SK-N-SH (cell line): Measurements from ENCODE around the gene TLX3. TPM values are rescaled to one million over a fixed set of nuclear protein-coding genes. Genes with fewer than 3 reads are reported as not detected.

ENCODE experiments used
- CTCF ChIA-PET: fragments of 300-600, 350-600 bp; formaldehyde crosslinking; extraction: SDS; loops from one replicate; lab custom pipeline; 2021; lab: Yijun Ruan, JAX
- POLR2A ChIA-PET: fragments of 350-600 bp; sonication (Branson Sonifier 250); formaldehyde crosslinking; extraction: SDS; loops from one replicate; lab custom pipeline; 2020; ENCODE audit warnings: antibody characterized with exemption, inconsistent platforms; lab: Yijun Ruan, JAX
- DNase-seq: peaks from one replicate; pipeline ENCODE4 v3.0.0; 2012
- H2AFZ ChIP-seq: fragments of 200-600 bp; sonication (generic); 2 replicates; pipeline ENCODE4 v1.8.1; 2016; ENCODE audit warnings: antibody characterized with exemption, mild to moderate bottlenecking, low read depth
- H3F3A ChIP-seq: fragments of 200-600 bp; sonication (generic); replicated peaks from 2 replicates; pipeline ENCODE3; 2016; ENCODE audit warnings: antibody characterized with exemption, mild to moderate bottlenecking; ENCODE audit not compliant: insufficient read depth
- H3K27ac ChIP-seq, 2 experiments: fragments of 200-500 bp in 1 of 2; fragments of 200-600 bp in 1 of 2; sonication (Bioruptor generic) in 1 of 2; sonication (generic), shearing (Covaris generic) in 1 of 2; 2 replicates each; pipeline versions ENCODE4 v1.5.1 to v1.6.1; 2014 to 2016; ENCODE audit warnings: low read depth in 2 of 2, inconsistent platforms in 1 of 2, low read length in 1 of 2, mild to moderate bottlenecking in 1 of 2, mixed read lengths in 1 of 2
- H3K27me3 ChIP-seq: fragments of 200-600 bp; sonication (generic), shearing (Covaris generic); 2 replicates; pipeline ENCODE4 v1.6.1; 2016; ENCODE audit warnings: mixed run types; ENCODE audit not compliant: insufficient read depth
- H3K36me3 ChIP-seq, 2 experiments: fragments of 200-500 bp in 1 of 2; fragments of 200-600 bp in 1 of 2; sonication (Bioruptor generic) in 1 of 2; sonication (generic) in 1 of 2; replicated peaks in 1 of 2; 2 replicates each; pipeline versions ENCODE3 to v1.5.1; 2014 to 2016; ENCODE audit warnings: low read length in 1 of 2, mild to moderate bottlenecking in 1 of 2; ENCODE audit not compliant: insufficient read depth in 2 of 2, control insufficient read depth in 1 of 2
- H3K4me1 ChIP-seq, 2 experiments: fragments of 200-500 bp in 1 of 2; fragments of 200-600 bp in 1 of 2; sonication (Bioruptor generic) in 1 of 2; sonication (generic), shearing (Covaris generic) in 1 of 2; 2 replicates each; pipeline versions ENCODE4 v1.5.1 to v1.6.1; 2014 to 2016; ENCODE audit warnings: low read depth in 1 of 2, low read length in 1 of 2, mixed run types in 1 of 2; ENCODE audit not compliant: insufficient read depth in 2 of 2, control insufficient read depth in 1 of 2
- H3K4me2 ChIP-seq: fragments of 200-600 bp; sonication (generic), shearing (Covaris generic); 2 replicates; pipeline ENCODE4 v1.6.1; 2017; ENCODE audit warnings: mixed run types
- H3K4me3 ChIP-seq, 2 experiments: fragments of 200-500 bp in 1 of 2; fragments of 200-600 bp in 1 of 2; sonication (Bioruptor generic) in 1 of 2; sonication (generic), shearing (Covaris generic) in 1 of 2; 2 replicates each; pipeline versions ENCODE4 v1.5.1 to v1.8.1; 2014 to 2016; ENCODE audit warnings: low read depth in 2 of 2, inconsistent platforms in 1 of 2, low read length in 1 of 2, mild to moderate bottlenecking in 1 of 2, mixed read lengths in 1 of 2, moderate library complexity in 1 of 2
- H3K79me2 ChIP-seq: fragments of 200-600 bp; sonication (generic); 2 replicates; pipeline ENCODE4 v1.8.1; 2017; ENCODE audit warnings: mild to moderate bottlenecking; ENCODE audit not compliant: insufficient read depth
- H3K9ac ChIP-seq: fragments of 200-600 bp; sonication (generic); 2 replicates; pipeline ENCODE4 v1.6.1; 2017; ENCODE audit warnings: mixed run types
- H3K9me2 ChIP-seq: fragments of 200-600 bp; sonication (generic); 2 replicates; pipeline ENCODE4 v1.6.1; 2017; ENCODE audit warnings: mixed run types
- H3K9me3 ChIP-seq: fragments of 200-600 bp; sonication (generic); 2 replicates; pipeline ENCODE4 v1.6.1; 2017; ENCODE audit warnings: mixed run types, mild to moderate bottlenecking, moderate library complexity
- H4K20me1 ChIP-seq: fragments of 200-600 bp; sonication (generic); 2 replicates; pipeline ENCODE4 v1.6.1; 2017; ENCODE audit warnings: mild to moderate bottlenecking, mixed run types; ENCODE audit not compliant: insufficient read depth
- CHD2 ChIP-seq: fragments of 150-350 bp; IDR thresholded peaks from 2 replicates; pipeline ENCODE4 v1.6.1; 2018; ENCODE audit warnings: low read length; ENCODE audit not compliant: partially characterized antibody
- EP300 ChIP-seq, 2 experiments: IDR thresholded peaks; 2 replicates each; pipeline versions ENCODE4 v1.4.0 to v1.6.1; 2012; ENCODE audit warnings: borderline replicate concordance in 1 of 2, low read depth in 1 of 2, low read length in 1 of 2
- EZH2phosphoT487 ChIP-seq: fragments of 200-600 bp; sonication (generic); IDR thresholded peaks from 2 replicates; pipeline ENCODE4 v1.6.1; 2017; ENCODE audit warnings: low read depth, mixed run types, mild to moderate bottlenecking, antibody characterized with exemption, moderate library complexity, borderline replicate concordance
- FOXJ3 ChIP-seq: sonication (generic); formaldehyde crosslinking; IDR thresholded peaks from 2 replicates; pipeline ENCODE4 v1.5.1; 2020; ENCODE audit warnings: mild to moderate bottlenecking, missing genetic modification reagents
- GABPA ChIP-seq: IDR thresholded peaks from 2 replicates; pipeline ENCODE4 v1.4.0; 2012; ENCODE audit warnings: low read depth, mild to moderate bottlenecking
- GATA2 ChIP-seq: sonication (generic); formaldehyde crosslinking; IDR thresholded peaks from 2 replicates; pipeline ENCODE4 v1.5.0; 2020; ENCODE audit warnings: mild to moderate bottlenecking, missing genetic modification reagents
- MEF2A ChIP-seq: IDR thresholded peaks from 2 replicates; pipeline ENCODE4 v1.4.0; 2012; ENCODE audit warnings: low read depth, borderline replicate concordance
- PBX3 ChIP-seq: IDR thresholded peaks from 2 replicates; pipeline ENCODE4; 2012
- POLR2AphosphoS5 ChIP-seq: IDR thresholded peaks from 2 replicates; pipeline ENCODE4 v1.6.1; 2012; ENCODE audit warnings: low read depth, low read length
- RAD21 ChIP-seq: IDR thresholded peaks from 2 replicates; pipeline ENCODE4 v1.6.1; 2012; ENCODE audit warnings: mild to moderate bottlenecking, low read length
- RCOR1 ChIP-seq: fragments of 150-350 bp; IDR thresholded peaks from 2 replicates; pipeline ENCODE4 v1.6.1; 2017; ENCODE audit warnings: antibody characterized with exemption, low read length
- RXRA ChIP-seq: IDR thresholded peaks from 2 replicates; pipeline ENCODE4 v1.4.0; 2012; ENCODE audit warnings: low read depth, mild to moderate bottlenecking, borderline replicate concordance
- SIN3A ChIP-seq: IDR thresholded peaks from 2 replicates; pipeline ENCODE4 v1.6.1; 2012; ENCODE audit warnings: low read depth, mild to moderate bottlenecking, low read length, moderate library complexity, borderline replicate concordance
- SMC3 ChIP-seq: IDR thresholded peaks from 2 replicates; pipeline ENCODE4 v1.6.1; 2012; ENCODE audit warnings: low read depth, low read length, improper control_type of control experiment
- YY1 ChIP-seq: IDR thresholded peaks from 2 replicates; pipeline ENCODE4 v1.4.0; 2012; ENCODE audit warnings: low read depth, mild to moderate bottlenecking
- WGBS: methylation state at CpG from one replicate; pipeline ENCODE4 v1.1.6; 2017; ENCODE audit warnings: low lambda C conversion rate; 5-methylcytosine and 5-hydroxymethylcytosine counted together
- polyA plus RNA-seq, 3 experiments: library from polyadenylated mRNA; depleted of rRNA; stranded (reverse); fragments of >200 nt; gene quantifications; 2 replicates each; pipeline ENCODE4 v1.2.3, GENCODE V29; 2012
- TF ChIP-seq, protein P1 (sequence below): fragments of 200-600 bp; sonication (generic); IDR thresholded peaks from 2 replicates; pipeline ENCODE4 v1.6.1; 2017; ENCODE audit warnings: antibody characterized with exemption, mild to moderate bottlenecking, moderate library complexity
- TF ChIP-seq, protein P2 (sequence below): IDR thresholded peaks from 2 replicates; pipeline ENCODE4 v1.6.1; 2012; ENCODE audit warnings: mild to moderate bottlenecking, low read depth, low read length, moderate library complexity
- TF ChIP-seq, protein P3 (sequence below): IDR thresholded peaks from 2 replicates; pipeline ENCODE4 v1.4.0; 2012; ENCODE audit warnings: low read depth, borderline replicate concordance

Gene TLX3
- polyA plus RNA-seq, 1 of the 3 experiments (the other 2 are of a cell fraction) = 4.7 TPM

GRCh38 chr5:171272996-171273970 lies 35.8 kb upstream of the TLX3 start (continued):
- TF ChIP-seq, protein P1, sequence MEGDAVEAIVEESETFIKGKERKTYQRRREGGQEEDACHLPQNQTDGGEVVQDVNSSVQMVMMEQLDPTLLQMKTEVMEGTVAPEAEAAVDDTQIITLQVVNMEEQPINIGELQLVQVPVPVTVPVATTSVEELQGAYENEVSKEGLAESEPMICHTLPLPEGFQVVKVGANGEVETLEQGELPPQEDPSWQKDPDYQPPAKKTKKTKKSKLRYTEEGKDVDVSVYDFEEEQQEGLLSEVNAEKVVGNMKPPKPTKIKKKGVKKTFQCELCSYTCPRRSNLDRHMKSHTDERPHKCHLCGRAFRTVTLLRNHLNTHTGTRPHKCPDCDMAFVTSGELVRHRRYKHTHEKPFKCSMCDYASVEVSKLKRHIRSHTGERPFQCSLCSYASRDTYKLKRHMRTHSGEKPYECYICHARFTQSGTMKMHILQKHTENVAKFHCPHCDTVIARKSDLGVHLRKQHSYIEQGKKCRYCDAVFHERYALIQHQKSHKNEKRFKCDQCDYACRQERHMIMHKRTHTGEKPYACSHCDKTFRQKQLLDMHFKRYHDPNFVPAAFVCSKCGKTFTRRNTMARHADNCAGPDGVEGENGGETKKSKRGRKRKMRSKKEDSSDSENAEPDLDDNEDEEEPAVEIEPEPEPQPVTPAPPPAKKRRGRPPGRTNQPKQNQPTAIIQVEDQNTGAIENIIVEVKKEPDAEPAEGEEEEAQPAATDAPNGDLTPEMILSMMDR = peak; percentile 67
- TF ChIP-seq SIN3A = no peak
- no peak for TF ChIP-seq EZH2phosphoT487
- TF ChIP-seq RXRA = no peak
- peak; percentile 87 for TF ChIP-seq RAD21

GRCh38 chr5:171275841-171276544 lies 33.1 kb upstream of the TLX3 start:
- ChIA-PET CTCF (interaction anchor here (0.9 to 2.1 kb wide), 7 partner anchors 31 to 289 kb away, joined by 3 to 8 read pairs (median 4); no protein-coding TSS in a partner anchor), POLR2A (no interaction called here)
- Histone ChIP-seq H3K9ac (no peak overlapping the region), H4K20me1 (no peaks in the 10 kb centered on the region), H3K4me2 (no peak overlapping the region), H3F3A (peaks cover 12% of the 10 kb centered on the region), H3K9me2 (no peaks in the 10 kb centered on the region), H3K79me2 (no peaks in the 10 kb centered on the region), H2AFZ (no peak overlapping the region), H3K27ac (peak overlapping the region in 1 of 2 experiments; percentile 85; a peak in 2 of 4 replicates), H3K4me3 (no peak overlapping the region), H3K9me3 (no peaks in the 10 kb centered on the region), H3K4me1 (peaks cover 0 to 16% of the 10 kb centered on the region in 2 experiments; a peak in 2 of 4 replicates)
- 77% methylated on average over 5 of the region's 5 CpGs for WGBS
- DNase-seq = peak; percentile 58
- no peak for TF ChIP-seq POLR2AphosphoS5
- TF ChIP-seq, protein P1 = no peak
- no peak for TF ChIP-seq YY1
- TF ChIP-seq GATA2 (CRISPR knock-in tag) = peak; percentile 18; the same call in 1 of the 2 replicates
- TF ChIP-seq PBX3 = no peak
- TF ChIP-seq, protein P2, sequence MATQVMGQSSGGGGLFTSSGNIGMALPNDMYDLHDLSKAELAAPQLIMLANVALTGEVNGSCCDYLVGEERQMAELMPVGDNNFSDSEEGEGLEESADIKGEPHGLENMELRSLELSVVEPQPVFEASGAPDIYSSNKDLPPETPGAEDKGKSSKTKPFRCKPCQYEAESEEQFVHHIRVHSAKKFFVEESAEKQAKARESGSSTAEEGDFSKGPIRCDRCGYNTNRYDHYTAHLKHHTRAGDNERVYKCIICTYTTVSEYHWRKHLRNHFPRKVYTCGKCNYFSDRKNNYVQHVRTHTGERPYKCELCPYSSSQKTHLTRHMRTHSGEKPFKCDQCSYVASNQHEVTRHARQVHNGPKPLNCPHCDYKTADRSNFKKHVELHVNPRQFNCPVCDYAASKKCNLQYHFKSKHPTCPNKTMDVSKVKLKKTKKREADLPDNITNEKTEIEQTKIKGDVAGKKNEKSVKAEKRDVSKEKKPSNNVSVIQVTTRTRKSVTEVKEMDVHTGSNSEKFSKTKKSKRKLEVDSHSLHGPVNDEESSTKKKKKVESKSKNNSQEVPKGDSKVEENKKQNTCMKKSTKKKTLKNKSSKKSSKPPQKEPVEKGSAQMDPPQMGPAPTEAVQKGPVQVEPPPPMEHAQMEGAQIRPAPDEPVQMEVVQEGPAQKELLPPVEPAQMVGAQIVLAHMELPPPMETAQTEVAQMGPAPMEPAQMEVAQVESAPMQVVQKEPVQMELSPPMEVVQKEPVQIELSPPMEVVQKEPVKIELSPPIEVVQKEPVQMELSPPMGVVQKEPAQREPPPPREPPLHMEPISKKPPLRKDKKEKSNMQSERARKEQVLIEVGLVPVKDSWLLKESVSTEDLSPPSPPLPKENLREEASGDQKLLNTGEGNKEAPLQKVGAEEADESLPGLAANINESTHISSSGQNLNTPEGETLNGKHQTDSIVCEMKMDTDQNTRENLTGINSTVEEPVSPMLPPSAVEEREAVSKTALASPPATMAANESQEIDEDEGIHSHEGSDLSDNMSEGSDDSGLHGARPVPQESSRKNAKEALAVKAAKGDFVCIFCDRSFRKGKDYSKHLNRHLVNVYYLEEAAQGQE = no peak
- TF ChIP-seq RCOR1 = peak; percentile 52
- TF ChIP-seq SMC3 = no peak
- 0 out of 2 replicates have a peak, but pooled peaks have one; percentile 35 for TF ChIP-seq FOXJ3 (CRISPR knock-in tag)
- TF ChIP-seq GABPA = no peak
- TF ChIP-seq MEF2A = no peak
- TF ChIP-seq EP300 (IDR thresholded peaks at IDR 0.05; ENCODE audit: borderline replicate concordance in 1 of 2, low read depth in 1 of 2, low read length in 1 of 2) = peak in 1 of 2 experiments; percentile 59; a peak in 1 of 4 replicates
- peak; percentile 53 for TF ChIP-seq CHD2
- TF ChIP-seq, protein P3, sequence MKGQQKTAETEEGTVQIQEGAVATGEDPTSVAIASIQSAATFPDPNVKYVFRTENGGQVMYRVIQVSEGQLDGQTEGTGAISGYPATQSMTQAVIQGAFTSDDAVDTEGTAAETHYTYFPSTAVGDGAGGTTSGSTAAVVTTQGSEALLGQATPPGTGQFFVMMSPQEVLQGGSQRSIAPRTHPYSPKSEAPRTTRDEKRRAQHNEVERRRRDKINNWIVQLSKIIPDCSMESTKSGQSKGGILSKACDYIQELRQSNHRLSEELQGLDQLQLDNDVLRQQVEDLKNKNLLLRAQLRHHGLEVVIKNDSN = no peak
- TF ChIP-seq, all 33 proteins: peak for 5
- Histone ChIP-seq H3K27me3 (no peaks in the 10 kb centered on the region), H3K36me3 (no peaks in the 10 kb centered on the region)
